H1 (cell line): ENCODE results near the gene FOSL2. TPM values are rescaled to one million over a fixed set of nuclear protein-coding genes. Genes with fewer than 3 reads are reported as not detected.

Experiments
- CTCF ChIA-PET: fragments of 300-600 bp; sonication (Branson Sonifier 250); formaldehyde crosslinking; loops from one replicate; lab custom pipeline; 2021; ENCODE audit not compliant: partially characterized antibody; lab: Charles Lee
- POLR2A ChIA-PET: fragments of 300-600 bp; sonication (Branson Sonifier 250); formaldehyde crosslinking; loops from one replicate; lab custom pipeline; 2021; ENCODE audit warnings: inconsistent platforms; ENCODE audit not compliant: partially characterized antibody; lab: Charles Lee
- DNase-seq, 2 experiments: peaks; one replicate each; pipeline versions ENCODE4 v3.0.0 to v3.0.0-alpha.2; 2010 to 2022; ENCODE audit warnings: low spot score in 2 of 2, low read depth in 1 of 2, mixed read lengths in 1 of 2
- FAIRE-seq: peaks from 2 replicates; lab custom pipeline; 2011; peaks lifted over from hg19 to GRCh38; lab: Jason Lieb, UNC
- H2AFZ ChIP-seq: 2 replicates; pipeline ENCODE4 v1.8.1; 2012; ENCODE audit warnings: low read length, inconsistent platforms
- H2AK5ac ChIP-seq: 2 replicates; pipeline ENCODE4 v1.6.1; 2013; ENCODE audit warnings: low read depth, low read length
- H2BK120ac ChIP-seq: replicated peaks from 2 replicates; pipeline ENCODE3; 2013; ENCODE audit warnings: low read depth, low read length, inconsistent platforms
- H2BK12ac ChIP-seq: 2 replicates; pipeline ENCODE4 v1.6.1; 2013; ENCODE audit warnings: low read depth, low read length
- H2BK15ac ChIP-seq: 2 replicates; pipeline ENCODE4 v1.6.1; 2013; ENCODE audit warnings: low read length
- H2BK20ac ChIP-seq: 2 replicates; pipeline ENCODE4 v1.6.1; 2013; ENCODE audit warnings: low read length
- H2BK5ac ChIP-seq: 2 replicates; pipeline ENCODE4 v1.6.1; 2013; ENCODE audit warnings: low read depth, low read length
- H3K14ac ChIP-seq: 2 replicates; pipeline ENCODE4 v1.6.1; 2013; ENCODE audit warnings: inconsistent platforms; ENCODE audit not compliant: insufficient read length
- H3K18ac ChIP-seq: 2 replicates; pipeline ENCODE4 v1.6.1; 2013; ENCODE audit warnings: low read length; ENCODE audit errors: extremely low read depth
- H3K23ac ChIP-seq: 2 replicates; pipeline ENCODE4 v1.6.1; 2013; ENCODE audit warnings: inconsistent platforms; ENCODE audit not compliant: insufficient read length
- H3K23me2 ChIP-seq: 2 replicates; pipeline ENCODE4 v1.6.1; 2013; ENCODE audit warnings: low read depth, low read length
- H3K27ac ChIP-seq: 2 replicates; pipeline ENCODE4 v1.6.1; 2011; ENCODE audit warnings: low read depth, low read length, inconsistent platforms
- H3K27me3 ChIP-seq, 4 experiments: replicated peaks in 1 of 4; 1 replicate in 1 of 4; 2 replicates in 3 of 4; pipeline versions ENCODE4 v1.6.1 to v1.8.1; 2011 to 2013; ENCODE audit warnings: low read length in 3 of 4, mild to moderate bottlenecking in 3 of 4, inconsistent platforms in 2 of 4, mixed read lengths in 2 of 4, moderate library complexity in 1 of 4; ENCODE audit not compliant: control insufficient read depth in 3 of 4, insufficient read depth in 3 of 4; ENCODE audit errors: extremely low read depth in 1 of 4
- H3K36me3 ChIP-seq, 4 experiments: 2 replicates each; pipeline versions ENCODE4 v1.6.1 to v1.8.1; 2011 to 2013; ENCODE audit warnings: mild to moderate bottlenecking in 4 of 4, low read length in 3 of 4, moderate library complexity in 2 of 4, control low read depth in 1 of 4, inconsistent platforms in 1 of 4; ENCODE audit not compliant: insufficient read depth in 4 of 4, control insufficient read depth in 2 of 4
- H3K4ac ChIP-seq: replicated peaks from 2 replicates; pipeline ENCODE3; 2013; ENCODE audit warnings: low read length, low read depth, mixed read lengths, inconsistent platforms; ENCODE audit not compliant: insufficient read length
- H3K4me1 ChIP-seq, 4 experiments: replicated peaks in 1 of 4; 1 replicate in 1 of 4; 2 replicates in 3 of 4; pipeline versions ENCODE4 v1.6.1 to v1.8.1; 2011 to 2013; ENCODE audit warnings: low read length in 3 of 4, inconsistent platforms in 2 of 4, mixed read lengths in 1 of 4; ENCODE audit not compliant: insufficient read depth in 4 of 4, control insufficient read depth in 3 of 4
- H3K4me2 ChIP-seq, 2 experiments: 2 replicates each; pipeline versions ENCODE4 v1.6.1 to v1.8.1; 2011 to 2013; ENCODE audit warnings: low read depth in 2 of 2, low read length in 2 of 2, control low read depth in 1 of 2, inconsistent platforms in 1 of 2, mild to moderate bottlenecking in 1 of 2; ENCODE audit not compliant: insufficient read depth in 1 of 2
- H3K4me3 ChIP-seq, 4 experiments: fragments of 200-600, 300-600 bp in 1 of 4; sonication (generic), shearing (Covaris generic), sonication (Bioruptor Twin) in 1 of 4; 2 replicates each; pipeline versions ENCODE4 v1.5.1 to v1.8.1; 2011 to 2016; ENCODE audit warnings: low read length in 4 of 4, low read depth in 3 of 4, control low read depth in 2 of 4, inconsistent platforms in 2 of 4, mild to moderate bottlenecking in 2 of 4, mixed read lengths in 1 of 4, moderate library complexity in 1 of 4; ENCODE audit not compliant: insufficient read depth in 2 of 4; ENCODE audit errors: extremely low read depth in 1 of 4
- H3K56ac ChIP-seq: replicated peaks from 2 replicates; pipeline ENCODE3; 2013; ENCODE audit warnings: low read depth, mild to moderate bottlenecking, mixed read lengths, low read length, inconsistent platforms; ENCODE audit not compliant: insufficient read length
- H3K79me1 ChIP-seq: 2 replicates; pipeline ENCODE4 v1.6.1; 2013; ENCODE audit warnings: low read depth, low read length, control low read depth
- H3K79me2 ChIP-seq, 2 experiments: 2 replicates each; pipeline versions ENCODE4 v1.6.1 to v1.8.1; 2012 to 2013; ENCODE audit warnings: low read length in 2 of 2, mild to moderate bottlenecking in 2 of 2, inconsistent platforms in 1 of 2; ENCODE audit not compliant: insufficient read depth in 2 of 2, control insufficient read depth in 1 of 2
- H3K9ac ChIP-seq, 4 experiments: replicated peaks in 1 of 4; 1 replicate in 1 of 4; 2 replicates in 3 of 4; pipeline versions ENCODE4 v1.6.1 to v1.8.1; 2011 to 2013; ENCODE audit warnings: low read depth in 3 of 4, low read length in 3 of 4, control low read depth in 2 of 4, mild to moderate bottlenecking in 2 of 4, moderate library complexity in 2 of 4, inconsistent platforms in 1 of 4; ENCODE audit errors: extremely low read depth in 1 of 4
- H3K9me3 ChIP-seq, 2 experiments: 2 replicates each; pipeline versions ENCODE4 v1.6.1 to v1.8.1; 2012 to 2013; ENCODE audit warnings: mild to moderate bottlenecking in 2 of 2, moderate library complexity in 2 of 2, control low read depth in 1 of 2, inconsistent platforms in 1 of 2, low read depth in 1 of 2, low read length in 1 of 2, mixed read lengths in 1 of 2; ENCODE audit not compliant: insufficient read depth in 2 of 2
- H4K20me1 ChIP-seq, 2 experiments: replicated peaks in 1 of 2; 2 replicates each; pipeline versions ENCODE3 to v1.8.1; 2011 to 2013; ENCODE audit warnings: inconsistent platforms in 2 of 2, low read length in 2 of 2, mild to moderate bottlenecking in 1 of 2; ENCODE audit not compliant: insufficient read depth in 2 of 2, control insufficient read depth in 1 of 2
- H4K5ac ChIP-seq: 2 replicates; pipeline ENCODE4 v1.6.1; 2013; ENCODE audit warnings: low read length, low read depth, mixed read lengths, inconsistent platforms; ENCODE audit not compliant: insufficient read length
- H4K8ac ChIP-seq: 2 replicates; pipeline ENCODE4 v1.8.0; 2013; ENCODE audit warnings: mild to moderate bottlenecking, moderate library complexity, low read length, inconsistent platforms; ENCODE audit not compliant: insufficient read depth; ENCODE audit errors: extremely low read depth
- H4K91ac ChIP-seq: replicated peaks from 2 replicates; pipeline ENCODE3; 2013; ENCODE audit warnings: low read length, mixed read lengths, inconsistent platforms; ENCODE audit not compliant: insufficient read length
- CEBPB ChIP-seq: IDR thresholded peaks from 2 replicates; pipeline ENCODE4 v1.6.1; 2012; ENCODE audit warnings: low read depth, low read length
- CHD2 ChIP-seq: IDR thresholded peaks from 2 replicates; pipeline ENCODE4 v1.6.1; 2012; ENCODE audit warnings: low read length, improper control_type of control experiment
- GTF2F1 ChIP-seq: IDR thresholded peaks from 2 replicates; pipeline ENCODE4 v1.6.1; 2012; ENCODE audit warnings: low read depth, low read length, improper control_type of control experiment, borderline replicate concordance
- HDAC6 ChIP-seq: IDR thresholded peaks from one replicate; pipeline ENCODE4 v1.7.1; 2012; ENCODE audit warnings: low read depth, mild to moderate bottlenecking, inconsistent platforms, low read length, moderate library complexity
- MAX ChIP-seq: IDR thresholded peaks from 2 replicates; pipeline ENCODE4 v1.6.1; 2012; ENCODE audit warnings: inconsistent platforms
- NRF1 ChIP-seq: IDR thresholded peaks from 2 replicates; pipeline ENCODE4 v1.6.1; 2011; ENCODE audit warnings: mild to moderate bottlenecking, low read depth, low read length, improper control_type of control experiment
- RFX5 ChIP-seq: IDR thresholded peaks from 2 replicates; pipeline ENCODE4 v1.6.1; 2011; ENCODE audit warnings: low read depth, low read length, improper control_type of control experiment, borderline replicate concordance
- SRF ChIP-seq: IDR thresholded peaks from 2 replicates; pipeline ENCODE4 v1.6.1; 2011; ENCODE audit warnings: mild to moderate bottlenecking, low read depth, low read length, moderate library complexity
- WGBS, 2 experiments: shearing (Covaris generic) in 1 of 2; methylation state at CpG; one replicate each; pipeline versions ENCODE4 v1.1.6 to v1.1.7; 2013 to 2015; ENCODE audit warnings: low lambda C conversion rate in 2 of 2, mixed read lengths in 2 of 2, inconsistent platforms in 1 of 2, low coverage in 1 of 2, missing lambda C conversion rate in 1 of 2; ENCODE audit not compliant: insufficient replicate concordance in 2 of 2, insufficient coverage in 1 of 2, insufficient read length in 1 of 2; ENCODE audit errors: extremely low coverage in 1 of 2, missing lambda C conversion rate in 1 of 2; 5-methylcytosine and 5-hydroxymethylcytosine counted together
- polyA plus RNA-seq, 7 experiments: library from polyadenylated mRNA; depleted of rRNA in 3 of 7; stranded (reverse) in 5 of 7; unstranded in 2 of 7; fragments of >200 nt in 5 of 7; fragments of 200-250 nt in 2 of 7; gene quantifications; 1 replicate in 5 of 7; 2 replicates in 1 of 7; 4 replicates in 1 of 7; pipeline versions ENCODE4 v1.2.1 to v1.2.3, GENCODE V29; 2011 to 2013; ENCODE audit warnings: missing spikeins in 2 of 7, mixed read lengths in 2 of 7
- total RNA-seq: library from RNA; stranded (reverse); fragmentation: NEBNext Ultra II Directional; extraction: Animal tissue kit (Norgen Biotek cat#: 25700); gene quantifications from 2 replicates; pipeline ENCODE4 v1.2.1, GENCODE V29; 2021

The FOSL2 gene
- total and polyA plus RNA-seq, 2 of the 8 experiments (the other 6 are each of a cell fraction or from before 2014, with no cell fraction given), result 1.5 to 4.5 TPM

DNA sequence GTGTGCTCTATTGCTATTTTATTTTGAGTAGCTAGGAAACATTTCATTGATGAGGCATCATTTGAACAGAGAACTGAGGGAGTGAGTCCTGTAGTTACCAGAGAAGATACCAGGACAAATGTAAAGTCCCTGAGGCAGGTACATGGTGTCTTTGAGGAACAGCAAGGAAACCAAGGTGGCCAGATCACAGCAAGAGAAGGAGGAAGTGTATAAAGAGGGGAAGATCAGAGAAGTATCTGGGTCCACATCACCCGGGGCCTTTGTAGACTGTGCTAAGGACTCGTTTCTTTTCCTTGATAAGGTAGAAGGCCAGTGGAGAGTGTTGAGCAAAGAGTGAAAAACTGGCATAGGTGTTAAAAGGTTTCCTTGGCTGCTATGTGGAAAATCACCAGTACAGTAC lies 68.4 kb downstream of the FOSL2 start:
- Histone ChIP-seq H2BK12ac (no peak overlapping the region), H3K56ac (no peak overlapping the region), H3K18ac (no peak overlapping the region), H2BK120ac (no peak overlapping the region), H3K14ac (no peak overlapping the region), H4K8ac (no peak overlapping the region), H3K79me2 (no peaks in the 10 kb centered on the region), H3K27me3 (no peaks in the 10 kb centered on the region), H2BK5ac (no peak overlapping the region), H3K9ac (no peak overlapping the region), H3K79me1 (no peaks in the 10 kb centered on the region), H2AK5ac (no peak overlapping the region), H3K27ac (no peak overlapping the region), H3K4me3 (no peak overlapping the region), H3K4me2 (no peak overlapping the region)
- WGBS, 2 experiments, result 93% methylated on average over 2 of the region's 2 CpGs; no CpG with 5 or more reads in 1 of the 2 experiments
- no peak for FAIRE-seq
- no peak for DNase-seq
- POLR2A ChIA-PET, result no interaction called here
- TF ChIP-seq HDAC6, result no peak
- TF ChIP-seq RFX5, result no peak
- TF ChIP-seq CHD2, result no peak
- TF ChIP-seq MAX, result no peak
- no peak for TF ChIP-seq SRF
- no peak for TF ChIP-seq CEBPB
- TF ChIP-seq NRF1, result no peak
- no peak for TF ChIP-seq GTF2F1
- TF ChIP-seq, all 59 proteins: peak for 0
- H2BK20ac ChIP-seq, result no peak overlapping the region
- no peaks in the 10 kb centered on the region for H3K23me2 ChIP-seq
- H4K5ac ChIP-seq, result no peak overlapping the region
- no peaks in the 10 kb centered on the region for H4K20me1 ChIP-seq
- H3K4ac ChIP-seq, result no peak overlapping the region
- H4K91ac ChIP-seq, result no peak overlapping the region
- CTCF ChIA-PET, result interaction anchor here (0.8 kb wide), 1 partner anchor 11 kb away, joined by 4 read pairs; no protein-coding TSS in a partner anchor
- no peak overlapping the region for H2BK15ac ChIP-seq
- H3K23ac ChIP-seq, result no peak overlapping the region
- H3K4me1 ChIP-seq, result no peaks in the 10 kb centered on the region
- H2AFZ ChIP-seq, result no peak overlapping the region
- H3K9me3 ChIP-seq, result no peaks in the 10 kb centered on the region
- H3K36me3 ChIP-seq, result no peaks in the 10 kb centered on the region
